ENCODE results near the gene GUCD1. TPM values are rescaled to one million over a fixed set of nuclear protein-coding genes. Genes with fewer than 3 reads are reported as not detected.

Gene GUCD1
- total RNA-seq, 1 donor = 146 TPM

- H3K79me2 ChIP-seq (ENCODE audit: insufficient read depth, low read length) = no peaks in the 10 kb centered on the region
- no peak overlapping the region for H3K4me3 ChIP-seq (ENCODE audit: insufficient read depth, low read length)
- H3K27ac ChIP-seq (ENCODE audit: low read depth, low read length) = no peak overlapping the region
- H3K27me3 ChIP-seq (ENCODE audit: insufficient read depth, low read length) = no peaks in the 10 kb centered on the region
- no peaks in the 10 kb centered on the region for H3K36me3 ChIP-seq (ENCODE audit: insufficient read depth, low read length)
- no peak for TF ChIP-seq CTCF (IDR thresholded peaks at IDR 0.05; ENCODE audit: extremely low read depth, low read depth, low read length)
- peaks cover 7% of the 10 kb centered on the region for H3K4me1 ChIP-seq (ENCODE audit: insufficient read depth, low read length)
- H3K4me2 ChIP-seq (ENCODE audit: insufficient read depth, low read length) = no peak overlapping the region
- H2AFZ ChIP-seq (ENCODE audit: low read length) = no peak overlapping the region
- H4K20me1 ChIP-seq (ENCODE audit: insufficient read depth, low read length) = no peaks in the 10 kb centered on the region
- H3K9me3 ChIP-seq (ENCODE audit: low read depth, low read length) = no peaks in the 10 kb centered on the region
- peak; percentile 51 for DNase-seq (ENCODE audit: insufficient read length, low spot score, missing footprints)
Measured at GRCh38 chr22:24590596-24591173, 35.7 kb upstream of the GUCD1 start.

DNA sequence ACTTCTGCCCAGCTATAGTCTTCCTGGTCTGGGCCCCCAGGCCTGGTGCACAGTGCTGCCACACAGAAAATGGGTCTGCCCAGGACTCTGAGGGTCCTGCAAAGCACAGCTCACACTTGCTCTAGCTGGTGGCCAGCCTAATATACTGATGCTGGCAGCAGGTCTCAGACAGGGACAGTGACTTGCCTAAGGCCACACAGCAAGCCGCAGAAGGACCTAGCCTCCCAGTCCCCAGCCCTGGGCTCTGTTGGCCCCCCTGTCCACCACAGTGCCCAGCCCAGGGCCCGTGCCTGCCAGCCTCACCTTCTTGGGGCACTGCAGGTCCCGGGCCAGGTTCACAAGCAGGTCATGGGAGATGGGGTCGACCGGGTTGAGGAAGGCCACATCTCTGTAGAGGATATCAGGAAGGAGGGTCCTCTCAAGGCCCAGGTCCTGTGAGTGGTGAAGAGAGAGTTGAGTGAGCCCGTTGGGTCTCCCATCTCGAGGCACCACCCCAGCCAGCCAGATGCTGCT is 34.6 kb upstream of the GUCD1 start:
- no peaks in the 10 kb centered on the region for H3K27me3 ChIP-seq (ENCODE audit: insufficient read depth, low read length)
- H3K4me1 ChIP-seq (ENCODE audit: insufficient read depth, low read length) = peaks cover 7% of the 10 kb centered on the region
- no peak for TF ChIP-seq CTCF (IDR thresholded peaks at IDR 0.05; ENCODE audit: extremely low read depth, low read depth, low read length)
- H3K79me2 ChIP-seq (ENCODE audit: insufficient read depth, low read length) = no peaks in the 10 kb centered on the region
- no peaks in the 10 kb centered on the region for H4K20me1 ChIP-seq (ENCODE audit: insufficient read depth, low read length)
- peak; percentile 74 for DNase-seq (ENCODE audit: insufficient read length, low spot score, missing footprints)
- no peaks in the 10 kb centered on the region for H3K36me3 ChIP-seq (ENCODE audit: insufficient read depth, low read length)
- H3K9me3 ChIP-seq (ENCODE audit: low read depth, low read length) = no peaks in the 10 kb centered on the region
- no peak overlapping the region for H3K27ac ChIP-seq (ENCODE audit: low read depth, low read length)
- no peak overlapping the region for H2AFZ ChIP-seq (ENCODE audit: low read length)
- no peak overlapping the region for H3K4me3 ChIP-seq (ENCODE audit: insufficient read depth, low read length)
- H3K4me2 ChIP-seq (ENCODE audit: insufficient read depth, low read length) = no peak overlapping the region

GRCh38 chr22:24588757-24589481 is 34.0 kb upstream of the GUCD1 start:
- Histone ChIP-seq H3K79me2 (ENCODE audit: insufficient read depth, low read length) (no peaks in the 10 kb centered on the region), H3K9me3 (ENCODE audit: low read depth, low read length) (no peaks in the 10 kb centered on the region), H2AFZ (ENCODE audit: low read length) (no peak overlapping the region), H3K36me3 (ENCODE audit: insufficient read depth, low read length) (no peaks in the 10 kb centered on the region), H3K4me2 (ENCODE audit: insufficient read depth, low read length) (no peak overlapping the region), H3K4me1 (ENCODE audit: insufficient read depth, low read length) (peaks cover 7% of the 10 kb centered on the region), H3K27me3 (ENCODE audit: insufficient read depth, low read length) (no peaks in the 10 kb centered on the region), H3K4me3 (ENCODE audit: insufficient read depth, low read length) (no peak overlapping the region), H3K27ac (ENCODE audit: low read depth, low read length) (no peak overlapping the region), H4K20me1 (ENCODE audit: insufficient read depth, low read length) (no peaks in the 10 kb centered on the region)
- TF ChIP-seq CTCF (IDR thresholded peaks at IDR 0.05; ENCODE audit: extremely low read depth, low read depth, low read length) = no peak
- no peak for DNase-seq (ENCODE audit: insufficient read length, low spot score, missing footprints)

DNA sequence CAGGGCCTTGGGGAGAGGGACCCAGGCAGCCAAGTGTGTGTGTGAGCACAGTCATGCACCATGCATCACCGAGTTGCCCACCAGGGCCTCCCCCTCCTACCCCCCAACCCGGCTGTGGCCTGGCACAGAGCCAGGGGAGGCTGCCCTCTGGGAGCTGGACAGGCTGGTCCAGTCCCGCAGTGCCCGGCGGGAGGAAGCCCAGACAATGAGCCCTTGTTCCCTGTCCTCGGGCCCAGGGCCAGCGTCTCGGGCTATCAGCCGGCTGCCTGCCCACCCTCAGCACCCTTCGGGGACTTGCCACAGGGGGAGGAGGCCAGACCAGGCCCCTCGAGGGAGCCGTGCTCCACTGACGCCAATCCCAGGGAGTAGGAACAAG is 33.4 kb upstream of the GUCD1 start:
- H3K79me2 ChIP-seq (ENCODE audit: insufficient read depth, low read length) = no peaks in the 10 kb centered on the region
- no peak overlapping the region for H2AFZ ChIP-seq (ENCODE audit: low read length)
- no peaks in the 10 kb centered on the region for H3K36me3 ChIP-seq (ENCODE audit: insufficient read depth, low read length)
- H3K4me3 ChIP-seq (ENCODE audit: insufficient read depth, low read length) = no peak overlapping the region
- H3K27me3 ChIP-seq (ENCODE audit: insufficient read depth, low read length) = no peaks in the 10 kb centered on the region
- H3K4me2 ChIP-seq (ENCODE audit: insufficient read depth, low read length) = no peak overlapping the region
- TF ChIP-seq CTCF (IDR thresholded peaks at IDR 0.05; ENCODE audit: extremely low read depth, low read depth, low read length) = no peak
- peak; percentile 71 for DNase-seq (ENCODE audit: insufficient read length, low spot score, missing footprints)
- H3K27ac ChIP-seq (ENCODE audit: low read depth, low read length) = no peak overlapping the region
- H3K4me1 ChIP-seq (ENCODE audit: insufficient read depth, low read length) = peaks cover 11% of the 10 kb centered on the region
- H3K9me3 ChIP-seq (ENCODE audit: low read depth, low read length) = no peaks in the 10 kb centered on the region
- H4K20me1 ChIP-seq (ENCODE audit: insufficient read depth, low read length) = no peaks in the 10 kb centered on the region

Data from osteoblast (primary cell).